Lung (tissue), 16 donors: ENCODE results near the gene CRYBG1. TPM values are rescaled to one million over a fixed set of nuclear protein-coding genes. Genes with fewer than 3 reads are reported as not detected.

Experiments used
- ATAC-seq: fragments of 200-7000 bp; cut with Tn5 transposase; one replicate; pipeline ENCODE4 v1.9.1; 2020; ENCODE audit warnings: moderate number of reproducible peaks; ENCODE audit not compliant: insufficient read depth, low FRiP score
- DNase-seq, 3 donors: peaks; one replicate each; pipeline ENCODE4 v3.0.0-alpha.2; 2013 to 2017
- H3K27ac ChIP-seq, 2 donors: one replicate each; pipeline ENCODE4 v1.5.1; 2013; ENCODE audit warnings: mild to moderate bottlenecking in 2 of 2, moderate library complexity in 2 of 2, control low read depth in 1 of 2, inconsistent platforms in 1 of 2, low read depth in 1 of 2, low read length in 1 of 2
- H3K27me3 ChIP-seq, 3 donors: one replicate each; pipeline ENCODE4 v1.5.1; 2013; ENCODE audit warnings: low read length in 2 of 3; ENCODE audit not compliant: control insufficient read depth in 3 of 3, insufficient read depth in 3 of 3
- H3K36me3 ChIP-seq, 4 donors: one replicate each; pipeline ENCODE4 v1.5.1; 2013; ENCODE audit warnings: low read length in 4 of 4, mild to moderate bottlenecking in 1 of 4, moderate library complexity in 1 of 4; ENCODE audit not compliant: control insufficient read depth in 4 of 4, insufficient read depth in 4 of 4
- H3K4me1 ChIP-seq, 5 donors: one replicate each; pipeline ENCODE4 v1.5.1; 2013; ENCODE audit warnings: low read length in 5 of 5, mild to moderate bottlenecking in 2 of 5, moderate library complexity in 1 of 5; ENCODE audit not compliant: control insufficient read depth in 5 of 5, insufficient read depth in 5 of 5
- H3K4me3 ChIP-seq: one replicate; pipeline ENCODE4 v1.5.1; 2013; ENCODE audit warnings: mild to moderate bottlenecking, control low read depth, moderate library complexity
- H3K9ac ChIP-seq, 2 donors: one replicate each; pipeline ENCODE4 v1.5.1; 2013; ENCODE audit warnings: low read length in 2 of 2, control low read depth in 1 of 2; ENCODE audit not compliant: insufficient read depth in 1 of 2
- H3K9me3 ChIP-seq, 4 donors: one replicate each; pipeline ENCODE4 v1.5.1; 2013; ENCODE audit warnings: low read length in 3 of 4, mild to moderate bottlenecking in 1 of 4, moderate library complexity in 1 of 4; ENCODE audit not compliant: control insufficient read depth in 4 of 4, insufficient read depth in 3 of 4
- WGBS, 2 donors: extraction: QIAGEN DNeasy Blood & Tissue Kit; methylation state at CpG; one replicate each; pipeline ENCODE4 v1.1.7; 2013; 5-methylcytosine and 5-hydroxymethylcytosine counted together
- long read RNA-seq, 5 donors: transcript quantifications; one replicate each; lab custom pipeline, GENCODE V29; 2026
- polyA plus RNA-seq, 2 donors: library from polyadenylated mRNA; stranded (reverse); fragments of 200-250 nt; gene quantifications; one replicate each; pipeline ENCODE4 v1.2.1, GENCODE V29; 2013
- total RNA-seq, 2 donors: library from RNA; depleted of rRNA in 1 of 2; stranded (reverse); fragments of >200 nt in 1 of 2; gene quantifications; one replicate each; pipeline ENCODE4 v1.2.1, GENCODE V29; 2014 to 2021
- TF ChIP-seq, protein P1 (sequence below): IDR thresholded peaks from 2 replicates; pipeline ENCODE4 v1.5.1; 2012; ENCODE audit warnings: mild to moderate bottlenecking; ENCODE audit errors: control extremely low read depth, extremely low read depth
- donor health status: control.
- donor health status: control.
- donor health status: Bipolar disorder and iron deficiency.
- donor health status: healthy.
- donor health status: DM: yes; HTN: yes; CAD: no.

The CRYBG1 gene, protein sequence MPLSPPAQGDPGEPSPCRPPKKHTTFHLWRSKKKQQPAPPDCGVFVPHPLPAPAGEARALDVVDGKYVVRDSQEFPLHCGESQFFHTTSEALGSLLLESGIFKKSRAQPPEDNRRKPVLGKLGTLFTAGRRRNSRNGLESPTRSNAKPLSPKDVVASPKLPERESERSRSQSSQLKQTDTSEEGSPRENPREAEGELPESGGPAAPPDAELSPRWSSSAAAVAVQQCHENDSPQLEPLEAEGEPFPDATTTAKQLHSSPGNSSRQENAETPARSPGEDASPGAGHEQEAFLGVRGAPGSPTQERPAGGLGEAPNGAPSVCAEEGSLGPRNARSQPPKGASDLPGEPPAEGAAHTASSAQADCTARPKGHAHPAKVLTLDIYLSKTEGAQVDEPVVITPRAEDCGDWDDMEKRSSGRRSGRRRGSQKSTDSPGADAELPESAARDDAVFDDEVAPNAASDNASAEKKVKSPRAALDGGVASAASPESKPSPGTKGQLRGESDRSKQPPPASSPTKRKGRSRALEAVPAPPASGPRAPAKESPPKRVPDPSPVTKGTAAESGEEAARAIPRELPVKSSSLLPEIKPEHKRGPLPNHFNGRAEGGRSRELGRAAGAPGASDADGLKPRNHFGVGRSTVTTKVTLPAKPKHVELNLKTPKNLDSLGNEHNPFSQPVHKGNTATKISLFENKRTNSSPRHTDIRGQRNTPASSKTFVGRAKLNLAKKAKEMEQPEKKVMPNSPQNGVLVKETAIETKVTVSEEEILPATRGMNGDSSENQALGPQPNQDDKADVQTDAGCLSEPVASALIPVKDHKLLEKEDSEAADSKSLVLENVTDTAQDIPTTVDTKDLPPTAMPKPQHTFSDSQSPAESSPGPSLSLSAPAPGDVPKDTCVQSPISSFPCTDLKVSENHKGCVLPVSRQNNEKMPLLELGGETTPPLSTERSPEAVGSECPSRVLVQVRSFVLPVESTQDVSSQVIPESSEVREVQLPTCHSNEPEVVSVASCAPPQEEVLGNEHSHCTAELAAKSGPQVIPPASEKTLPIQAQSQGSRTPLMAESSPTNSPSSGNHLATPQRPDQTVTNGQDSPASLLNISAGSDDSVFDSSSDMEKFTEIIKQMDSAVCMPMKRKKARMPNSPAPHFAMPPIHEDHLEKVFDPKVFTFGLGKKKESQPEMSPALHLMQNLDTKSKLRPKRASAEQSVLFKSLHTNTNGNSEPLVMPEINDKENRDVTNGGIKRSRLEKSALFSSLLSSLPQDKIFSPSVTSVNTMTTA (N-terminal part only)
- total RNA-seq = 10 to 100 TPM; 12.1 to 28.0 TPM
- polyA plus RNA-seq = 10 to 100 TPM in 1 of 2 donors, 1 to 10 TPM in 1; 5.7 to 13.2 TPM
- long read RNA-seq, donor 1 = 0 reads
- long read RNA-seq, donor 2 = 0 reads
- long read RNA-seq, donor 3, full-length matches to known transcripts = 1 of 1 reads
- long read RNA-seq, donor 3, partial matches to known transcripts = 0 of 1 reads
- long read RNA-seq, donor 3, other reads (novel, unspliced or antisense) = 0 of 1 reads
- long read RNA-seq, donor 4 = 0 reads
- long read RNA-seq, donor 5, partial matches to known transcripts = 8 of 8 reads
- long read RNA-seq, donor 5, other reads (novel, unspliced or antisense) = 0 of 8 reads

GRCh38 chr6:106360410-106360988 lies at the start of gene CRYBG1:
CRYBG1 (plus strand) TSS chr6:106360717; CDS start chr6:106360909, 192 bp downstream.
- peak within 1 kb of the TSS; percentile 36 for H3K4me3 ChIP-seq
- H3K9ac ChIP-seq = no peak within 1 kb of the TSS
- no peaks in the 10 kb centered on the region for H3K36me3 ChIP-seq
- 1 to 2% methylated on average over 63 to 66 of the region's 66 CpGs for WGBS, 2 donors
- H3K4me1 ChIP-seq = peaks cover 0 to 12% (median 4%) of the 10 kb centered on the region in 5 donors
- ATAC-seq = peak; percentile 98
- DNase-seq = peak; percentile 52 to 71 (median 58)
- peaks cover 0 to 36% (median 21%) of the 10 kb centered on the region in 3 donors for H3K27me3 ChIP-seq
- no peaks in the 10 kb centered on the region for H3K9me3 ChIP-seq
- TF ChIP-seq, protein P1, sequence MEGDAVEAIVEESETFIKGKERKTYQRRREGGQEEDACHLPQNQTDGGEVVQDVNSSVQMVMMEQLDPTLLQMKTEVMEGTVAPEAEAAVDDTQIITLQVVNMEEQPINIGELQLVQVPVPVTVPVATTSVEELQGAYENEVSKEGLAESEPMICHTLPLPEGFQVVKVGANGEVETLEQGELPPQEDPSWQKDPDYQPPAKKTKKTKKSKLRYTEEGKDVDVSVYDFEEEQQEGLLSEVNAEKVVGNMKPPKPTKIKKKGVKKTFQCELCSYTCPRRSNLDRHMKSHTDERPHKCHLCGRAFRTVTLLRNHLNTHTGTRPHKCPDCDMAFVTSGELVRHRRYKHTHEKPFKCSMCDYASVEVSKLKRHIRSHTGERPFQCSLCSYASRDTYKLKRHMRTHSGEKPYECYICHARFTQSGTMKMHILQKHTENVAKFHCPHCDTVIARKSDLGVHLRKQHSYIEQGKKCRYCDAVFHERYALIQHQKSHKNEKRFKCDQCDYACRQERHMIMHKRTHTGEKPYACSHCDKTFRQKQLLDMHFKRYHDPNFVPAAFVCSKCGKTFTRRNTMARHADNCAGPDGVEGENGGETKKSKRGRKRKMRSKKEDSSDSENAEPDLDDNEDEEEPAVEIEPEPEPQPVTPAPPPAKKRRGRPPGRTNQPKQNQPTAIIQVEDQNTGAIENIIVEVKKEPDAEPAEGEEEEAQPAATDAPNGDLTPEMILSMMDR = peak; percentile 51
- no peak within 1 kb of the TSS for H3K27ac ChIP-seq

DNA sequence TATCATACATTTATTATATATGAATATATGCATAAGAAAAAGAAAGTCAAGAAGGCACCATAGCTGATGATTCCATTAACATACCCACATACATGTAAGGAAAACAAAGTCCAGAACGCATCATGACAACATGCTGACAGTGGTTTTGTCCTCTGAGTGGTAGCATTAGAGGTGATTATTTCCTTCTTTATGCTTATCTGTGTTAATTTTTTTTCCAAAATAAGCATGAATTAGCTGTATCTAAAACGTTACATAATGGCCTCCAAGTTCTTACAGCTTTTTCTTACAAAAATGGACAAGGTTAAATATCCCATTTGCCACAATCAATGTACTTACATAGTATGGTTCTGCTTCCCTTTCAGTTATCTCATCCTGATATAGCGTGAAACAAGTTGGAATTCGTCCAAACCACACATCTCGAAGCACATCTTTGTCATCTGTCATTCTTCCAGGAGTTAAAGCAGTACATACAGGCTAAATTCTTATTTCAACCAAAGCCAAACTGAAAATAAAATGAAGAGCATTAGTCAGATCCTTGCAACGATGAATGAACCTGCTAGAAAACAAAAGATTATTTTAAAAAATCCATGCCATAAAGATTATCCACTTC lies 44.6 kb upstream of the CRYBG1 start:
- Histone ChIP-seq H3K4me1 (peaks cover 0 to 6% (median 0%) of the 10 kb centered on the region in 5 donors), H3K9ac (no peak overlapping the region), H3K27me3 (no peaks in the 10 kb centered on the region), H3K4me3 (no peak overlapping the region), H3K27ac (no peak overlapping the region), H3K36me3 (peaks cover 0 to 9% (median 4%) of the 10 kb centered on the region in 4 donors), H3K9me3 (no peaks in the 10 kb centered on the region)
- WGBS, 2 donors = 44 to 52% methylated on average over 6 of the region's 6 CpGs
- TF ChIP-seq, protein P1 = no peak
- ATAC-seq (no peak), DNase-seq (no peak)

DNA sequence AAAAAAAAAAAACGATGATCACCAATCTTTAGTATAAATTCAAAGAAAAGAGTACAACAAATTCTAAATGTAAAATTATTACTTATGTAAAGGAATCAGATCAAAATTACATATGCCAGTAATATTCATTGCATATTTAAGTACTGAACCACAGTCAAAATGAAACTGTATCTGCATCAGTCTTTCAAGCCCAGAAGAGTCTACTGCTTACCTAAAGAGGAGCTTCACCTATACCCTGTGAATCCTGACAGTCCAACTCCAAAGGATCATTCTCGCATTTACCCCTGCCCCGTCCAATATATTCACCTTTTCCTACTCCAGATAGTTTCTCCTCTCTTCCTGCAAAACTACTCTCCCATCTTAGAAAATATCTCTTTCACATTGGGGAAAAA lies 44.1 kb upstream of the CRYBG1 start:
- DNase-seq (no peak), ATAC-seq (no peak)
- TF ChIP-seq, protein P1 = no peak
- H3K36me3 ChIP-seq = peaks cover 0 to 6% (median 3%) of the 10 kb centered on the region in 4 donors
- WGBS, 2 donors = 91 to 92% methylated on average over 3 of the region's 3 CpGs
- no peak overlapping the region for H3K9ac ChIP-seq
- H3K4me3 ChIP-seq = no peak overlapping the region
- H3K9me3 ChIP-seq = no peaks in the 10 kb centered on the region
- H3K27me3 ChIP-seq = no peaks in the 10 kb centered on the region
- peaks cover 0 to 6% (median 0%) of the 10 kb centered on the region in 5 donors for H3K4me1 ChIP-seq
- H3K27ac ChIP-seq = no peak overlapping the region
